GM19438 (cell line): Measurements from ENCODE around the gene PTPRN2.

ENCODE experiments used
- ATAC-seq: cut with Tn5 transposase; IDR thresholded peaks from one replicate; pipeline ENCODE4 v1.9.1; 2021; ENCODE audit warnings: low read depth; ENCODE audit not compliant: unreplicated experiment

The PTPRN2 gene

DNA sequence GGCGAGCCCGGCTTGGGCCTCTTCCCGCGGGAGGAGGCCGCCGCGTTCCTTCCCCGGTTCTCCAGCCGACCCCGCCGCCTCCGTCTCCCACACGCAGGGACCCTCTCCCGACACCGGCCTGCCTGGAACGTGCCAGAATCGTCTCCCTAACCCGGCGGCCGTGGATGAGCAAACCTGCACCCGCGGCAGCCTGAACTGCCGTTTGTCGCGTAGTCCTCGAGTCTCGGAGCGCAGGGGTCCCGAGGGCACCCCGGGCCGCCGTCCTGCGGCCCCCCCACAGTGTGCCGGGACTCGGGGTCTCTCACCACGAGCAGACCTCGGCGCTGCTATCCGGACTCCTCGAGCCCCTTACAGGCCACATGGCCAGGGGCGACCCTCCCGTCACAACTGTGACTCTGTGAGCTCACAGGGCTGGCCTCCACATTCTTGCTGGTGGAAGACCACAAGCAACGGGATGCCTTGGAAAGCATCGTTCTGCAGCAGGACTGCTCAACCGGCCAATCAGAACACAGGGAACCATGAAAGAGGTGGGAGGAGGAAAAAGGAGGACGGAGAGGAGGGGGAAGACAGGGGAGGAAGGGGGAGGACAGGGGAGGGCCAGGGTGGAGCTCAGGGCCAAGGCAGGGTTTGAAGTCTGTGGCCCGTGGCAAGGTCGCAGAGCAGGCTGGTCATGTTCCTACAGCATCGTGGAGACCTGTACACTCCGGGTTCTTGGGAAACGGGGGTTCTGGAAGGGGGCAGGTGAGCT lies 973.9 kb downstream of the PTPRN2 start:
- ATAC-seq: no peak

GRCh38 chr7:157612664-157613561 lies 974.7 kb downstream of the PTPRN2 start:
- peak; percentile 79 for ATAC-seq

GRCh38 chr7:157612009-157612663 lies 975.5 kb downstream of the PTPRN2 start:
- no peak for ATAC-seq

- no peak for ATAC-seq
Observed at GRCh38 chr7:157611341-157611740, 976.3 kb downstream of the PTPRN2 start.

DNA sequence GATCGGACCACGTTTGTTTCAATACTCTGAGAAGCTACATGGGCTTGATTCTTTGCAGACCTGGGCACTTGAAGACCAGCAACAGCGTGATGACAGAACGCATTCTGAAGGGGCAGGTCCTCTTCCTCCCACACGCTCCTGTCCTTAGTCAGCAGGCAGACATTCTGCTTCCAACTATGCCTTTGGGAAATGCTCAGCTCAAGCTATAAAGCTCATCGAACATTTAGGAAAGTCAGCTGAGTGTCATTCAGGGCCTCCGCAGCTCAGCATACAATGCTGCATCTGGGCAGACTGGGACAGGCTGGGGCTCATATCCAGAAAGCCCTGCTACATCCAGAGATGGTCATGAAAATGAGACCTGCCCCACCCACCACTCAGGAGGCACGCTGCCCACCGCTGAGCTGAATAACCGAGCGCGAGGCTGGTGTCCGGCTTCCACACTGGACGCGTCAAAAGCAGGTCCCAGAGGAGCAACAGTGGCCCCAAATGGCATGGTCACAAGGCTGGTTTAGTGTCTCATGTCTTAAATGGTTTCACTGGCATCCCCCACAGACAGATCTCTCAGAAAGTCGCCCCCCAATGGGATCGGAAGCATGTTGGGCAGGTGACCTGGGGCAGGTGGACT lies 976.8 kb downstream of the PTPRN2 start:
- ATAC-seq: no peak

- ATAC-seq: no peak
Observed at GRCh38 chr7:157609932-157610640, 977.5 kb downstream of the PTPRN2 start.

DNA sequence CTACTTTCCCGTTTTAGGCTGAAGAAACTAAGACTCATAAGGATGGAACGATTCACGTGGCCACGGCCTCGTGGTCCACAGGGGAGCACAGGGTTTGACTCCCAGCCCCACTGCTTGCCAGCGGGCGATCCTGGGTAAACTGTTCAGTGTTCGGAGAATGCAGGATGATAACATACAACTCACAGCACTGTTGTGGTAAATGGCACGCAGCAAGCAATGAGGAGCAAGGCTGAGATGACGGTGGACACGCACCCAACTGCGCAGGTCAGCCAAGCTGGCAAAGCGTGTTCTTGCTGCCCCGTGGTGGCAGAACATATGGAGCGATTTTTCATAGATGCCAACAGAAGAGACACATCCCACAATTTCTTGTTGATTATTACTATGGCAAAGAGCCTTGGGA lies 978.1 kb downstream of the PTPRN2 start:
- no peak for ATAC-seq

DNA sequence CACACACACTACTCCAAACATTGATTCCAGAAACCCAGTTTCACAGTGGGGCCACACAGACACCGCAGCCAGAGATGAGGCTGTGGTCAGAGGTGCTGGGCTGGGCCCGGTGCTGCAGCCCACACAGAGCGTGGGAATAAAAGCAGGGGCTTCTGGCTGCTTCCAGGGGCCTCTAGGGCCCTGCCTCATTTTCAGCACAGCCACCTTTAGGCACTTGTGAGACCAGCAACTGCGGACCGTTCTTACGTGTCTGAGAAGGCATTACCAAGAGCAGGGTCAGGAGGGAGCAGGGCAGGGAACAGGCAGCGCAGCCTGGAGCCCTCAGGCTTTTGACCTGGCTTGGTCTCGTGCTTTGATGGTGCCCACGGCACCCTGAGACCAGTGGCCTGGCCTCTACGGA lies 980.4 kb downstream of the PTPRN2 start:
- no peak for ATAC-seq

DNA sequence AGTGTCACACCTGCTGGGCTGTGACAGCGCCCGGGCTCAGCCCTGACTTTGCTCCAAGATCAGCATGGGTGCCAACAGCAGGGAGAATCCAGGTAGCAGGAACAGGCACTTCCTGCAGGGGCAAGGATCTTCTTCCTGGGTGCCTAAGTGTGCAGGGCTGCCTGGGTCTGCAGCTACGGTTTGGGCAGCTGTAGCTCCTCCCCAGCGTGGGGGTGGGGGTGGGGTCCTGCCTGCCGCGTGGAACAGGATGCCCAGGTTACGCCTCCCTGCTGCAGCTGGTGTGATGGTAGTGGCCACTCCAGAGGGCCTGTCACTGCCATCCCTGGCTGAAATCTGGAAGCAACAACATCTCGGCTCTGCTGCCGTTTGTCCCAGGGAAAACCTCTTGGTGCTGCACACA lies 981.5 kb downstream of the PTPRN2 start:
- no peak for ATAC-seq

GRCh38 chr7:157605638-157606037 lies 982.0 kb downstream of the PTPRN2 start:
- no peak for ATAC-seq

DNA sequence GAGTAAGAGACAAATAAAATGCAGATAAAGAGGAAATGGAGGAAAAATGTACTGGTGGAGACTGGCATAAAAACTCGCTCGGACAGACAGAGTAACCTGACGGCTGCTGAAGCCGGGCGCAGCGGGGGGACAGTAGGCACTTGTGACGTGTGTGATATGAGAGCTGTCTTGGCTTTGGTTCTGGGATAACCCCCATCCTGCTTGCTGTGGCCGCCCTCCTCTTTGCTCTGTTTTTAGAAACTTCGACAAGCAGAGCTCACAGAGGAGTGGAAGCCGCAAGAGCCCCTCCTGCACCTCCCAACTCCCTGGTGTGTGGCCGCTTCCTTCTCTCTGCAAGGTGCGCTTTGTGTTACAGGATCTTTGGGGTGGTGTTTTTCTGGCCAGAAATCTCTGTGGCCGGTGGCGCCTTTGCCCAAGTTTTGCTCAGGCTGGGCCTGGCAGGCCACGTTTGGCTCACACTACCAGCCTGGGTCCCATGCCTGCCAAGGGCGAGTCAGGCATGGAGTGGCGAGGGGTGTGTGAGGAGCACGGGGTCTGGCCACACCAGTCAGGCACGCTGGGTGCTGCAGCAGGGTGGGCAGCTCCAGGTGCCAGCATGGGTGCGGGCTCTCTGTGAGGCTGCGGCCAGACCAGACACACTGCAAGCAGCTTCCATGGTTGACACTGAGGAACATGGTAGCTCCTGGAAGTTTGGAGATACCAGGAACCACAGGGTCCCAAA lies 982.8 kb downstream of the PTPRN2 start:
- no peak for ATAC-seq

- ATAC-seq: no peak
Observed at GRCh38 chr7:157603716-157604115, 983.9 kb downstream of the PTPRN2 start.

- no peak for ATAC-seq
Observed at GRCh38 chr7:157603005-157603404, 984.6 kb downstream of the PTPRN2 start.

DNA sequence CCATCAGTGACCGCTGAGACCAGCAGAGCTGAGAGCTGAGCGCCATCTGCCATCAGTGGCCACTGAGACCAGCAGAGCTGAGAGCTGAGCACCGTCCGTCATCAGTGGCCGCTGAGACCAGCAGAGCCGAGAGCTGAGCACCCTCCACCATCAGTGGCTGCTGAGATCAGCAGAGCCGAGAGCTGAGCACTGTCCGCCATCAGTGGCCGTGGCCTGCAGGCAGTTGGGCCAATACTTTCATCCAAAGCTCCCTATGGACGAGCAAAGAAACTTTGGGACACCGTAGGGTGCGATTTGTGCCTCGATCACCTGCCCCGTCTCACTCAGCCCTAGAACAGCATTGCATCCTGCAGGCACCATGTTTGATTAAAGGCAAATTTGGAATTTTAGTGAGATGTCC lies 985.0 kb downstream of the PTPRN2 start:
- no peak for ATAC-seq

GRCh38 chr7:157602156-157602555 lies 985.5 kb downstream of the PTPRN2 start:
- ATAC-seq: no peak

GRCh38 chr7:157601530-157601929 lies 986.1 kb downstream of the PTPRN2 start:
- no peak for ATAC-seq

DNA sequence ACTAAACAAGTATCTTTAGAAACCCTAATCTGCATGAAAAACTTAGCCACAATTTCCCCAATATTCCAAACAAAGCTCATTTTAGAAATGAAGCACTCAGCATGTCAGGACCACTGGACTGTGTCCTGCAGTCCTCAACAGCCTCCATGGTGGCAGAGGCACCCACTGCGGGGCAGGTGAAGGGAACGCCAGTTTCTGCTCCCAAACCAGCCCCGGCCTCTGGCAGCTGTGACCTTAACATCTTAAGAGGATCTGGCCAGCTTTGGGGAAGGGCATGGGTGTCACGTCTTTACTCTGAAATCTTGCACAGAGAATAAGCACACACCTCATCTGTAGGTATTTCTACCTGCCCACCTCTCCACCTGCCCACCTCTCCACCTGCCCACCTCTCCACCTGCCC lies 988.1 kb downstream of the PTPRN2 start:
- no peak for ATAC-seq

DNA sequence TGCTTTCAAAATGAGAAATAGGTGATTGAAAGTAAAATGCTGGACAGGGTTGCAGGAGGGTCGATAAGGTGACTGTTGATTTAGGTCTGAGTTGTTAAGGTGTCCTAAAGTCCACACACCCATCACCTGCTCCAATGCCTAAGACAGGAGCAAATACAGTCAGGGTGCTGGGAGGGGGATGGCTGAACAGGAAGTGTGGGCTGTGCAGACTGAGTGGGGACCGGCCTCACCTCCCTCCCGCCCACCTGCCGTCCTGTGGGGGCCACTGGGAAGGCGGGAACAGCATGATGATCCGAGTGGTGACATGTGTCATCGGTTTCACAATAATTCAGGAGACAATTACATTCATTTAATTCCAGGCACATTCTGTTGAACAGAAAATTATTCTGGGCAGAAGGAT lies 990.1 kb downstream of the PTPRN2 start:
- ATAC-seq: no peak

GRCh38 chr7:157596881-157597280 lies 990.7 kb downstream of the PTPRN2 start:
- ATAC-seq: no peak

GRCh38 chr7:157596471-157596870 lies 991.2 kb downstream of the PTPRN2 start:
- ATAC-seq: no peak
